ENCODE data around the gene TMEM203. TPM values are rescaled to one million over a fixed set of nuclear protein-coding genes. Genes with fewer than 3 reads are reported as not detected.

TMEM203 gene
- total and polyA plus RNA-seq, 2 of the 4 experiments (the other 2 are of a cell fraction), result 18.8 to 40.6 TPM

DNA sequence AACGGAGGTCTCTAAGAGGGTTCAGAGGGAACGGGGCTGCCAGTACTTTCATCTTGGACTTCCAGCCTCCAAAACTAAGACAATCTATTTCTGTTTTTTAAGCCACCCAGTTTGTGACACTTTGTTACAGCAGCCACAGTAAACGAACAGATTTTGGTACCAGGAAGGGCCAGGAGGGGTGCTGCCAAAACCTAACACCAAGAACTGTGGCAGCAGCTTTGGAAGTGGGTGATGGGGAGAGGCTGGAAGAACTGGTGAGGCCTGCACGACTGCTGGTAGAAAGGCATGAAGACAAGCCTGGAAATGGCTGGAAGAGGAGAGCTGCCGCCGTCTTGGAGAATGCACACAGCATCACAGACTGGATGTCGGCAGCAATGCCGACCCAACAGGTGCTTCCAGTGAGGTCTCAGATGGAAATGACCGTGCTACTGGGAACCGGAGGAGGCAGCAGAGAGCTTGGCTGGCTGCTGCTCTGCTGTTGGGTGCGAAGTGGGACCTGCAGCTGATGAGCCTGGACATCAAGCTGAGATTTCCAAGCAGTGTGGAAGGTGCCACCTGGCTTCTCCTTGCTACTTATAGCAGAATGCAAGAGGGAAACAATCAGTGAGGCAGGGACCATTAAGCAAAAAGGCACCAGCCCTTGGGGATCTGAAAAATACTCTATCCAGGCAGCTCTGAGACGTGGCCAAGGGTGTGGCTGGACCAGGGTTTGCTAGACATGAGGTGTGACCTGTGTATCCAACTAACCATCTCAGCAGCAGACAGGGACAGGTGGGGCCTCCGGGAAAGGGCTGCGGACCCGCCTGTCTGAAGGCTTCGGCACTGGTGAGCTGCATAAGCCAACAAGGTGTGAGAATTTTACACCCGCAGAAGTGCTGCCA is 28.9 kb downstream of the TMEM203 start:
- BruUV-seq (replicated peaks), result no TSS peak
- H3K4me1 ChIP-seq (ENCODE audit: control insufficient read depth, insufficient read depth, low read length), result no peaks in the 10 kb centered on the region; the same call in 1 of the 2 replicates
- H3K4ac ChIP-seq (ENCODE audit: low read depth, low read length), result no peak overlapping the region
- H4K20me1 ChIP-seq (ENCODE audit: insufficient read depth, low read length), result no peaks in the 10 kb centered on the region; the same call in 1 of the 2 replicates
- no peak overlapping the region for H2BK120ac ChIP-seq (ENCODE audit: low read depth, low read length)
- no peak overlapping the region for H3K56ac ChIP-seq (ENCODE audit: extremely low read depth, insufficient read depth, low read length)
- H2BK5ac ChIP-seq (ENCODE audit: low read depth, low read length, poor library complexity, severe bottlenecking), result no peak overlapping the region
- no peak overlapping the region for H3K9ac ChIP-seq (ENCODE audit: low read depth, low read length)
- no peaks in the 10 kb centered on the region for H3K9me3 ChIP-seq (ENCODE audit: control insufficient read depth, insufficient read depth, low read length)
- WGBS, 2 experiments (ENCODE audit: extremely low coverage in 2 of 2, insufficient read length in 1 of 2), result 64% methylated on average over 11 of the region's 17 CpGs; no CpG with 5 or more reads in 1 of the 2 experiments
- ChIA-PET POLR2A (ENCODE audit: unreplicated experiment) (no interaction called here), CTCF (no interaction called here)
- TF ChIP-seq FOS (IDR thresholded peaks at IDR 0.05; ENCODE audit: low read depth, low read length), result no peak
- TF ChIP-seq RCOR1 (IDR thresholded peaks at IDR 0.05; ENCODE audit: insufficient replicate concordance, low read length), result no peak
- no peak for TF ChIP-seq MAZ (IDR thresholded peaks at IDR 0.05; ENCODE audit: borderline replicate concordance, low read depth, low read length)
- peak; percentile 35; the same call in 1 of the 2 replicates for TF ChIP-seq RAD21 (IDR thresholded peaks at IDR 0.05; ENCODE audit: low read length)
- TF ChIP-seq CEBPB (IDR thresholded peaks at IDR 0.05; ENCODE audit: low read depth, low read length), result no peak
- TF ChIP-seq MXI1 (IDR thresholded peaks at IDR 0.05; ENCODE audit: borderline replicate concordance, low read depth, low read length), result no peak
- TF ChIP-seq, protein P1, sequence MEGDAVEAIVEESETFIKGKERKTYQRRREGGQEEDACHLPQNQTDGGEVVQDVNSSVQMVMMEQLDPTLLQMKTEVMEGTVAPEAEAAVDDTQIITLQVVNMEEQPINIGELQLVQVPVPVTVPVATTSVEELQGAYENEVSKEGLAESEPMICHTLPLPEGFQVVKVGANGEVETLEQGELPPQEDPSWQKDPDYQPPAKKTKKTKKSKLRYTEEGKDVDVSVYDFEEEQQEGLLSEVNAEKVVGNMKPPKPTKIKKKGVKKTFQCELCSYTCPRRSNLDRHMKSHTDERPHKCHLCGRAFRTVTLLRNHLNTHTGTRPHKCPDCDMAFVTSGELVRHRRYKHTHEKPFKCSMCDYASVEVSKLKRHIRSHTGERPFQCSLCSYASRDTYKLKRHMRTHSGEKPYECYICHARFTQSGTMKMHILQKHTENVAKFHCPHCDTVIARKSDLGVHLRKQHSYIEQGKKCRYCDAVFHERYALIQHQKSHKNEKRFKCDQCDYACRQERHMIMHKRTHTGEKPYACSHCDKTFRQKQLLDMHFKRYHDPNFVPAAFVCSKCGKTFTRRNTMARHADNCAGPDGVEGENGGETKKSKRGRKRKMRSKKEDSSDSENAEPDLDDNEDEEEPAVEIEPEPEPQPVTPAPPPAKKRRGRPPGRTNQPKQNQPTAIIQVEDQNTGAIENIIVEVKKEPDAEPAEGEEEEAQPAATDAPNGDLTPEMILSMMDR (conservative IDR thresholded peaks at IDR 0.05; ENCODE audit: low read depth, low read length), result peak; percentile 47
- TF ChIP-seq RFX5 (IDR thresholded peaks at IDR 0.05; ENCODE audit: low read depth, low read length), result no peak
- TF ChIP-seq, protein P2, sequence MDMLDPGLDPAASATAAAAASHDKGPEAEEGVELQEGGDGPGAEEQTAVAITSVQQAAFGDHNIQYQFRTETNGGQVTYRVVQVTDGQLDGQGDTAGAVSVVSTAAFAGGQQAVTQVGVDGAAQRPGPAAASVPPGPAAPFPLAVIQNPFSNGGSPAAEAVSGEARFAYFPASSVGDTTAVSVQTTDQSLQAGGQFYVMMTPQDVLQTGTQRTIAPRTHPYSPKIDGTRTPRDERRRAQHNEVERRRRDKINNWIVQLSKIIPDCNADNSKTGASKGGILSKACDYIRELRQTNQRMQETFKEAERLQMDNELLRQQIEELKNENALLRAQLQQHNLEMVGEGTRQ (IDR thresholded peaks at IDR 0.05; ENCODE audit: low read depth, low read length), result no peak
- TF ChIP-seq MAFK (IDR thresholded peaks at IDR 0.05; ENCODE audit: low read depth, low read length), result no peak
- no peak overlapping the region for H2AK9ac ChIP-seq (replicated peaks; ENCODE audit: low read depth, low read length, poor library complexity)
- peak; percentile 17 for DNase-seq
- H3K18ac ChIP-seq (ENCODE audit: low read depth, low read length), result no peak overlapping the region
- H2AK5ac ChIP-seq (ENCODE audit: low read depth, low read length), result no peak overlapping the region
- H3K27me3 ChIP-seq (ENCODE audit: control insufficient read depth, insufficient read depth, low read length), result peaks cover 8% of the 10 kb centered on the region; the same call in 1 of the 2 replicates
- H3K27ac ChIP-seq (ENCODE audit: insufficient read depth, low read length), result no peak overlapping the region
- H3K4me2 ChIP-seq (ENCODE audit: low read depth, low read length), result no peak overlapping the region
- no peak overlapping the region for H2BK20ac ChIP-seq (ENCODE audit: low read depth, low read length)
- no peak overlapping the region for H4K91ac ChIP-seq (ENCODE audit: insufficient read depth, low read depth, low read length)
- intact Hi-C loops (cut with micrococcal nuclease), result no loop called here
- ATAC-seq (ENCODE audit: low read depth), result peak; percentile 76
- H3K14ac ChIP-seq (replicated peaks; ENCODE audit: low read depth, low read length), result no peak overlapping the region
- H3K23ac ChIP-seq (ENCODE audit: low read depth, low read length), result no peak overlapping the region
- H2BK15ac ChIP-seq (ENCODE audit: low read depth, low read length), result no peak overlapping the region
- no peak overlapping the region for H2AFZ ChIP-seq (replicated peaks; ENCODE audit: low read length, poor library complexity)
- in situ Hi-C loops (cut with MboI; ENCODE audit: low sequenced_read_pairs), result no loop called here
- H4K5ac ChIP-seq (ENCODE audit: low read depth, low read length), result no peak overlapping the region
- 0 out of 2 replicates have a peak, but pooled peaks cover 2% of the 10 kb centered on the region for H3K9me1 ChIP-seq (ENCODE audit: insufficient read depth, low read length)
- H3K36me3 ChIP-seq (ENCODE audit: control insufficient read depth, insufficient read depth, low read length), result peaks cover 37% of the 10 kb centered on the region
- H3K79me1 ChIP-seq (ENCODE audit: low read depth in 1 of 2, low read length in 2 of 2), result no peaks in the 10 kb centered on the region
- dilution Hi-C loops (cut with HindIII; ENCODE audit: low sequenced_read_pairs, unreplicated experiment), result no loop called here
- no peak overlapping the region for H4K8ac ChIP-seq (ENCODE audit: low read depth in 2 of 2, low read length in 2 of 2)
- no peak overlapping the region for H3K4me3 ChIP-seq (ENCODE audit: insufficient read depth, low read depth, low read length)

All from IMR-90 (cell line).